GM21576 (cell line): Measurements from ENCODE around the gene DNASE1L2.

Experiments
- ATAC-seq: cut with Tn5 transposase; IDR thresholded peaks from one replicate; pipeline ENCODE4 v1.9.1; 2021; ENCODE audit warnings: mild to moderate bottlenecking, moderate library complexity; ENCODE audit not compliant: unreplicated experiment

Gene DNASE1L2

DNA sequence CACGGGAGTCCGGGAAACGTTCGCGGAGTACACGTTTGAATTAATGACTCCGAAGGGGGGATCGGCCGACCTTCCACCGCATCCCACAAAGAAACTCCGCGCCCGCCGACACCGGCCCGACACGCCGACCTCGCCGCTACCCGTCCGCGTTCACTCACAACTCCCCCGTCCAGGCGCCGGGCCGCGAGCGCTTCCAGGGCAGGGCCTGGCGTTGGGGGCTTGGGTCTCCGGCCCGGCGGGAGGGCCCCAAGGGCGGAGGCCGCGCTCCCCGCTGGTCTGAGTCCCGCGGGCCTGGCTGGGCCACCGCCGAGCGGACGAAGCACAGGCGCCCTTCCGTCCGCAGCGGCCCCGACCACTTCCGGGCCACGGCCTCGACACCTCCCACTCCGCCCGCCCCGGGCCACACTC, 31.3 kb downstream of the DNASE1L2 start:
- peak; percentile 37 for ATAC-seq

- peak; percentile 67 for ATAC-seq
Measured at GRCh38 chr16:2267913-2268666, 31.8 kb downstream of the DNASE1L2 start, which contains the start of gene RNPS1. Gene RNPS1, minus strand, starts transcription at chr16:2268126. Its CDS starts 3,483 bp downstream, at chr16:2264643.

- no peak for ATAC-seq
Measured at GRCh38 chr16:2270070-2270462, 33.8 kb downstream of the DNASE1L2 start.

GRCh38 chr16:2270588-2271470, 34.6 kb downstream of the DNASE1L2 start:
- ATAC-seq = no peak

- ATAC-seq = no peak
Measured at GRCh38 chr16:2271848-2272461, 35.7 kb downstream of the DNASE1L2 start.

- no peak for ATAC-seq
Measured at GRCh38 chr16:2273484-2273883, 37.2 kb downstream of the DNASE1L2 start.

DNA sequence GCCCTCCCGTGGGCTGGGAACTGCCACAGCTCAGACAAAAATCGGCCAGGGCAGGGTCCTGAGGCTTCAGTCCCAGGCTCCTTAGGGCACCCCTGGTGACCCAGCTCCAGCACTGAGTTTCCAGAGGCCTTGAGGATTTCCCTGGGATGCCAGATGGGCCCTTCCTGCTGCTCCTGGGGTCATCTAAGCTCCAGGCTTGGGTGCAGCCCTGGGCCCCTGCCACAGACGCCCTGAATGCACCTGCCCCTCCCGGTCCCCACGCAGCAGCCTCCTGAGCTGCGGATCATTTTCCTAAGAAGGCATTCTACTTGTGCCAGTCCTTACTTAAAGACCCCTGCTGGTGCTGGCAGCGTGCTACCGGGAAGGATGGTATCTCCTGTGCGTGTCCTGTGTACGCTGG, 37.7 kb downstream of the DNASE1L2 start:
- no peak for ATAC-seq

- ATAC-seq = no peak
Measured at GRCh38 chr16:2275476-2276367, 39.5 kb downstream of the DNASE1L2 start.

DNA sequence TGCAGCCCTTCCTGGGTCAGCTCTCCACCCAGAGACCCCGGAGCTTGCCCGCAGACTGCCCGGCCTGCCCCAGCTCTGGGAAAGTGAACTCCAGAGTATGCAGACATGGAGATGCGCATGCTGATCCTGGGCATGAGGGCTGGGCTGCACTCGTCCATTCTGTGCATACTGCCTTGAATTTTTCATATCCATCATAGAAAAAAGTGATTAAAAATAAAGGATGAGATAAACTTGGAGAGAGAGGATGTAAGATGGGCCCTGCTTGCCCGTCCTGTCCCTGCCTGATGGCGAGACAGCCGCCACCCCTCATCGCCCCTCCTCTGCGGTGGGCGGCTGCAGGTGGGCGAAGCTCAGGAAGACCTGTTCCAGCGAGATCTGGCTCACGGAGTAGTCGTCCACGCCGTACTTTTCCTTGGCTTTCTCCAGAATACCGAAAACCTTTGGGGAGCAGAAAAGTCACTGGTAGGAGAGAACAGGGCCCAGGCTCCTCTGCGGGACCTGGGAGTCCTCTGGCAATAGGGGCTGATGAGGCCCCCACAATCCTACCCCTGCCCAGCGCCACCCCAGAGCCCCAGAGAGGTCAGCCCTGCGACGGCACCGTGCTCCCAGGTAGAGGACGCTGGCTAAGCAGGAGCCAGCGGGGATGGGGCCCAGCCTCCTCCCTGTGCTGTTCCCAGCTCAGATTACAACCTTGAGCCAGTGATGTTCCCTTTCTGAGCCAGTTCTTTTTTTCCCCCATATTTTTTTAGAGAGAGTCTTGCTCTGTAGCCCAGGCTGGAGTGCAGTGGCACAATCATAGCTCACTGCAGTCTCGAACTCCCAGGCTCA, 40.3 kb downstream of the DNASE1L2 start:
- no peak for ATAC-seq

- no peak for ATAC-seq
Measured at GRCh38 chr16:2277466-2278271, 41.4 kb downstream of the DNASE1L2 start.

GRCh38 chr16:2278272-2278608, 42.0 kb downstream of the DNASE1L2 start:
- ATAC-seq = no peak

DNA sequence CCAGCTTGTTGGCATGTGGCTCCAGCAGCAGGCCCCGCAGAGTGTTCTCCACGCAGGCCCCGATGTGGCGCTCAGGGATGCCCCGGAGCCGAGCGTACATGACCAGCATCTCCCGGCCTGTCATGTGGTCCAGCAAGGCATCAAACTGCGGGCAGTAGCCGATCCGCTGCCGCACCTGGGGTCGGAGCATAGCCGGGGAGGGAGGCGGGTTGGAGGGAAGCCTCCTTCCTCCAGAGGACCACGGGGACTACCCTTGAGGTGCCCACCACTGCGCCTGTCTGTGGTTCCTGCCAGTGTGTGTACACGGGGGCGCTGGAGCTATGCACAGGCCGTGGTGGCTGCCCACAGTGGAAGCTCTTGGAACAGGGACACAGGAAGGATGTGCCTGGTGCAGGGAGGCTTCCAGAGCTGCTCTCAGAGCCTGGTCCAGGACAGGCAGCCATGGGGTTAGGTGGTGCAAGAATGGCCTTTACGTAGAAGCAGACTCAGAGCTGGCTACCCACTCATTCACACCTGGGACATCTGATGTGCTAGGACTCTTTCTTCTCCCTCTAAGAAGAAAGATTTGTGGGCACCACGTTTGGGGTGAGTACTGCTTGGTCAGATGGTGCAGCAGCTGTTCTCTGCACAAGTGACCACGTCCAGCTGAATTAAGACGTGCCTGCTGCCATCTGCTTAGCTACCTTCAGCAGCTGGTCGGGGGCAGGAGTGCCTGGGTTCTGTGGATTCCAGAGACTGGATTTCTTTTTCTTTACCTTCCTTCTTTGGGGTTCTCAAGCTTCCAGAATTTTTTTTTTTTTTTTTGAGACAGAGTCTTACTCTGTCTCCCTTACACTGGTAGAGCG, 42.9 kb downstream of the DNASE1L2 start:
- ATAC-seq = no peak

DNA sequence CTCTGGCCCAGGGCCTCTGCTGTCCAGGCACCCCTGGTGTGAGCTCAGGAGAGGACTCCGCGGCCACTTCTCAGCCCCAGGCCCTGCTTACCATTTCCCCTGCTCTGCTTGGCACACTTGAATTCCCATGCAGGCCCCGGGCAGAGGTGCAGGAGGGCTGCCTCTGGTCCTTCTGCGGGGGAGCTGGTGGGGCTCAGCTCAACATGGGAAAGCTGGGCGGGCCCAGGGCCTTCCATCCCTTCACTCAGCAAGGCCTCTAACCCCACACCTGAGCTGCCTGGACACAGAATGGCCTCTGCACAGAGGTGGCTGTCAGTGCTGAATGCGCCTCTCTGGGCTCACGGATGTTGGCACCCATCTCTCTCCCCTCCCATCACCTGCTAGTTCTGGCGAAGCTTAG, 44.2 kb downstream of the DNASE1L2 start:
- no peak for ATAC-seq

GRCh38 chr16:2280981-2281542, 44.8 kb downstream of the DNASE1L2 start:
- ATAC-seq = no peak

DNA sequence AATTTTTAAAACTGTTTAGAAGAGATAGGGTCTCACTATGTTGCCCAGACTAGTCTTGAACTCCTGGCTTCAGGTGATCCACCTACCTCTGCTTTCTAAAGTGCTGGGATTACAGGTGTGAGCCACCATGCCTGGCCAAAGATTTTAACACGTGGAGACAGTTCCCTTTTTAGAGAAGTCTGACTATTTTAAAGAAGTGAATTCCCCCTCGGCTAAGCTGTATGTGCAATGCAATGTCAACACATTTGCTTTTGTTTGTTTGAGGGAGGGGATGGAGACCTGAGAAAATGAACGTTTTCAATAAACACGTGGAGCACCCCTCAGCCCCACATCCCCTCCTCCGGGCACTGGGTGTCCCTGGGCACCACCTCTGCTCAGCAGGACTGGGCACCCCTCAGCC, 46.0 kb downstream of the DNASE1L2 start:
- ATAC-seq = no peak

DNA sequence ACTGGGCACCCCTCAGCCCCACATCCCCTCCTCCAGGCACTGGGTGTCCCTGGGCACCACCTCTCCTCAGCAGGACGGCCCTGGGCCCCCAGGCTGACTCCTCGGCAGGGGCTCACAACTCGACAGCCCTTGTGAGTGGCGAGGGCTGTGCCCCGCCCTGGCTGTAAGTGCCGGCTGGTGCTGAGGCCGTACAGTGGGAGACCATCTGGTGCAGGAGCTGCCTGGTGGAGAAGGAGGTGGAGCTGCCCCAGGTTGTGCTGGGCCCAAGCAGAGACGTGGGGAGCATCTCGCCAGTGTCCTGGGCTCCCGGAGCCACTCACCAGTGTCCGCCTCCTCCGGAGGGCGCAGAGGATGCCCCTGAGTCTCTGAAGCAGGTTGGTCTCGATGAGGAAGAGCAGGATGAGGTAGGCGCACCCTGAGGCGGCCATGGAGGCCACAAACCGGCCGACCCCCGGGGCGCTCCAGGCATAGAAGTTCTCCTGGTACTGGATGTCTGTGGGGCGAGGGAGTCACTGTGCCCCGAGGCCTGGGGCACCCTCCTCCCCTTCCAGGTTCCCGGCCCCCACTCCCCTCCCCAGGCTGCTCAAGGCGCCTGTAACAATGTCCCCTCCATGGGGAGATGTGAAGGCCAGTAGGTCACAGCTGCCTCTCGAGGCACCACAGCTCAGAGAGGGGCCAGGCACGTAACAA, 46.8 kb downstream of the DNASE1L2 start:
- ATAC-seq = no peak
